Liver (tissue), 9 donors: ENCODE results near the gene DNAJC15. TPM values are rescaled to one million over a fixed set of nuclear protein-coding genes. Genes with fewer than 3 reads are reported as not detected.

ENCODE experiments used
- DNase-seq: peaks from one replicate; pipeline ENCODE4 v3.0.0-alpha.2; 2017; ENCODE audit warnings: low spot score
- H3K27ac ChIP-seq, 2 donors: one replicate each; pipeline ENCODE4 v1.7.0; 2013; ENCODE audit warnings: inconsistent platforms in 2 of 2, low read length in 2 of 2, control low read depth in 1 of 2, low read depth in 1 of 2, mild to moderate bottlenecking in 1 of 2
- H3K27me3 ChIP-seq, 4 donors: one replicate each; pipeline versions ENCODE4 v1.6.1 to v1.7.0; 2013; ENCODE audit warnings: low read length in 3 of 4, inconsistent platforms in 1 of 4, mild to moderate bottlenecking in 1 of 4, moderate library complexity in 1 of 4; ENCODE audit not compliant: control insufficient read depth in 4 of 4, insufficient read depth in 4 of 4
- H3K36me3 ChIP-seq, 4 donors: one replicate each; pipeline versions ENCODE4 v1.6.1 to v1.7.0; 2013; ENCODE audit warnings: low read length in 3 of 4, mild to moderate bottlenecking in 3 of 4, low read depth in 1 of 4, moderate library complexity in 1 of 4; ENCODE audit not compliant: control insufficient read depth in 4 of 4, insufficient read depth in 3 of 4
- H3K4me1 ChIP-seq, 4 donors: one replicate each; pipeline versions ENCODE4 v1.6.1 to v1.7.0; 2013; ENCODE audit warnings: low read length in 3 of 4, mild to moderate bottlenecking in 3 of 4, moderate library complexity in 1 of 4; ENCODE audit not compliant: control insufficient read depth in 4 of 4, insufficient read depth in 4 of 4
- H3K4me3 ChIP-seq, 3 donors: one replicate each; pipeline versions ENCODE4 v1.6.1 to v1.7.0; 2013; ENCODE audit warnings: low read length in 3 of 3, control low read depth in 1 of 3, low read depth in 1 of 3, mild to moderate bottlenecking in 1 of 3
- H3K9ac ChIP-seq, 2 donors: one replicate each; pipeline ENCODE4 v1.7.0; 2013; ENCODE audit warnings: low read length in 2 of 2, mild to moderate bottlenecking in 2 of 2, moderate library complexity in 2 of 2, control low read depth in 1 of 2, low read depth in 1 of 2
- H3K9me3 ChIP-seq, 4 donors: one replicate each; pipeline versions ENCODE4 v1.6.1 to v1.7.0; 2013; ENCODE audit warnings: low read length in 3 of 4; ENCODE audit not compliant: control insufficient read depth in 4 of 4
- ATF3 ChIP-seq: IDR thresholded peaks from 2 replicates; pipeline ENCODE4 v1.6.1; 2016; ENCODE audit warnings: antibody characterized with exemption
- EGR1 ChIP-seq, 2 donors: IDR thresholded peaks; 2 replicates each; pipeline ENCODE4 v1.6.1; 2016 to 2018; ENCODE audit warnings: antibody characterized with exemption in 2 of 2, low read depth in 2 of 2
- FOXA1 ChIP-seq: IDR thresholded peaks from 2 replicates; pipeline ENCODE4 v1.6.1; 2016; ENCODE audit warnings: antibody characterized with exemption
- FOXA2 ChIP-seq: IDR thresholded peaks from 2 replicates; pipeline ENCODE4 v1.6.1; 2016; ENCODE audit warnings: antibody characterized with exemption
- GABPA ChIP-seq, 2 donors: IDR thresholded peaks in 1 of 2; conservative IDR thresholded peaks in 1 of 2; 2 replicates each; pipeline ENCODE4 v1.6.1; 2016; ENCODE audit warnings: antibody characterized with exemption in 2 of 2, mild to moderate bottlenecking in 1 of 2, moderate library complexity in 1 of 2
- HNF4A ChIP-seq, 2 donors: conservative IDR thresholded peaks; 2 replicates each; pipeline ENCODE4 v1.6.1; 2016; ENCODE audit warnings: antibody characterized with exemption in 2 of 2, mild to moderate bottlenecking in 2 of 2
- HNF4G ChIP-seq: IDR thresholded peaks from 2 replicates; pipeline ENCODE4 v1.6.1; 2016; ENCODE audit warnings: antibody characterized with exemption
- JUND ChIP-seq, 2 donors: IDR thresholded peaks; 2 replicates each; pipeline ENCODE4 v1.6.1; 2016; ENCODE audit warnings: antibody characterized with exemption in 2 of 2
- NR2F2 ChIP-seq: IDR thresholded peaks from 2 replicates; pipeline ENCODE4 v1.6.1; 2016; ENCODE audit warnings: antibody characterized with exemption
- RAD21 ChIP-seq, 2 donors: IDR thresholded peaks; 2 replicates each; pipeline ENCODE4 v1.6.1; 2016; ENCODE audit warnings: antibody characterized with exemption in 2 of 2, mild to moderate bottlenecking in 2 of 2
- RXRA ChIP-seq, 2 donors: IDR thresholded peaks; 2 replicates each; pipeline ENCODE4 v1.6.1; 2017 to 2018; ENCODE audit warnings: antibody characterized with exemption in 2 of 2, mild to moderate bottlenecking in 1 of 2
- SP1 ChIP-seq: IDR thresholded peaks from 2 replicates; pipeline ENCODE4 v1.6.1; 2018; ENCODE audit warnings: antibody characterized with exemption, mild to moderate bottlenecking
- TAF1 ChIP-seq: conservative IDR thresholded peaks from 2 replicates; pipeline ENCODE4 v1.6.1; 2016; ENCODE audit warnings: antibody characterized with exemption, mild to moderate bottlenecking
- YY1 ChIP-seq: IDR thresholded peaks from 2 replicates; pipeline ENCODE4 v1.6.1; 2016; ENCODE audit warnings: antibody characterized with exemption, mild to moderate bottlenecking
- ZBTB33 ChIP-seq: IDR thresholded peaks from 2 replicates; pipeline ENCODE4 v1.6.1; 2016; ENCODE audit warnings: antibody characterized with exemption
- WGBS: extraction: QIAGEN DNeasy Blood & Tissue Kit; methylation state at CpG from one replicate; pipeline ENCODE4 v1.1.7; 2013; 5-methylcytosine and 5-hydroxymethylcytosine counted together
- polyA plus RNA-seq, 2 donors: library from polyadenylated mRNA; stranded (reverse) in 1 of 2; unstranded in 1 of 2; fragments of 200-250 nt in 1 of 2; fragments of >200 nt in 1 of 2; fragmentation: Nextera tagmentation in 1 of 2; extraction: Ambion mirVana in 1 of 2; gene quantifications; one replicate each; pipeline versions ENCODE4 v1.2.1 to v1.2.3, GENCODE V29; 2013 to 2015
- total RNA-seq, 2 donors: library from RNA; depleted of rRNA; stranded (reverse); fragments of >200 nt; gene quantifications; one replicate each; pipeline ENCODE4 v1.2.3, GENCODE V29; 2014
- TF ChIP-seq, protein P1 (sequence below): IDR thresholded peaks from 2 replicates; pipeline ENCODE4 v1.6.1; 2016; ENCODE audit warnings: antibody characterized with exemption, mild to moderate bottlenecking
- TF ChIP-seq, protein P2 (sequence below): fragments of 150-350 bp; IDR thresholded peaks from 2 replicates; pipeline ENCODE4 v1.5.1; 2017; ENCODE audit warnings: improper control_type of control experiment, low read depth, low read length; ENCODE audit not compliant: missing input control
- TF ChIP-seq, protein P3 (sequence below): IDR thresholded peaks from 2 replicates; pipeline ENCODE4 v1.6.1; 2016; ENCODE audit warnings: antibody characterized with exemption
- donor health status: healthy.
- donor health status: healthy.
- donor health status: healthy.
- donor health status: healthy.
- donor health status: healthy.

DNAJC15 gene
- total and polyA plus RNA-seq, 4 donors: 5.8 to 55.4 (median 14.0) TPM

DNA sequence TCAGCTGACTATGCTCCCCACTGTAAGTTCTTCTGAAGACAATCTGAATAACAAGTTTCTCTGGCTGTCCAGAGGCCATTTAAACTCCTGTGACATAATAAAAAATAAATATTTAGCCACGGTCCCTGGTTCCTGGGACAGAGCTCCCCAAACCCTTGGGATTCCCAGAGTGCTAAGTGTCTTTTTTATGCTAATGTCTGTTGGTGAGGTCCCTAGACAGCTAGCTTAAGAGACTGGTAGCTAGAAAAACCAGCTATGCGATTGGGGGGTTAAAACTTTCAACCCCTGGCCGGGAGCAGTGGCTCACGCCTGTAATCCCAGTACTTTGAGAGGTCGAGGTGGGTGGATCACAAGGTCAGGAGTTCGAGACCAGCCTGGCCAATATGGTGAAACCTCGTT is 37.2 kb upstream of the DNAJC15 start:
- Histone ChIP-seq H3K27ac (peak overlapping the region; percentile 38 to 70), H3K27me3 (no peaks in the 10 kb centered on the region), H3K4me1 (peaks cover 7 to 21% (median 10%) of the 10 kb centered on the region in 4 donors), H3K9me3 (no peaks in the 10 kb centered on the region), H3K9ac (no peak overlapping the region), H3K4me3 (no peak overlapping the region), H3K36me3 (no peaks in the 10 kb centered on the region)
- 71% methylated on average over 7 of the region's 7 CpGs for WGBS
- no peak for DNase-seq
- no peak for TF ChIP-seq TAF1
- TF ChIP-seq HNF4A (conservative IDR thresholded peaks at IDR 0.05): no peak
- no peak for TF ChIP-seq GABPA (IDR thresholded peaks at IDR 0.05 in 1 of 2, conservative IDR thresholded peaks at IDR 0.05 in 1 of 2)
- no peak for TF ChIP-seq RAD21 (IDR thresholded peaks at IDR 0.05)
- TF ChIP-seq FOXA2: no peak
- no peak for TF ChIP-seq HNF4G
- TF ChIP-seq RXRA (IDR thresholded peaks at IDR 0.05): no peak
- no peak for TF ChIP-seq JUND (IDR thresholded peaks at IDR 0.05)
- no peak for TF ChIP-seq ATF3
- no peak for TF ChIP-seq YY1
- TF ChIP-seq NR2F2: no peak
- TF ChIP-seq FOXA1: no peak
- no peak for TF ChIP-seq ZBTB33
- no peak for TF ChIP-seq EGR1 (IDR thresholded peaks at IDR 0.05; ENCODE audit: low read depth in 2 of 2)
- TF ChIP-seq, protein P1, sequence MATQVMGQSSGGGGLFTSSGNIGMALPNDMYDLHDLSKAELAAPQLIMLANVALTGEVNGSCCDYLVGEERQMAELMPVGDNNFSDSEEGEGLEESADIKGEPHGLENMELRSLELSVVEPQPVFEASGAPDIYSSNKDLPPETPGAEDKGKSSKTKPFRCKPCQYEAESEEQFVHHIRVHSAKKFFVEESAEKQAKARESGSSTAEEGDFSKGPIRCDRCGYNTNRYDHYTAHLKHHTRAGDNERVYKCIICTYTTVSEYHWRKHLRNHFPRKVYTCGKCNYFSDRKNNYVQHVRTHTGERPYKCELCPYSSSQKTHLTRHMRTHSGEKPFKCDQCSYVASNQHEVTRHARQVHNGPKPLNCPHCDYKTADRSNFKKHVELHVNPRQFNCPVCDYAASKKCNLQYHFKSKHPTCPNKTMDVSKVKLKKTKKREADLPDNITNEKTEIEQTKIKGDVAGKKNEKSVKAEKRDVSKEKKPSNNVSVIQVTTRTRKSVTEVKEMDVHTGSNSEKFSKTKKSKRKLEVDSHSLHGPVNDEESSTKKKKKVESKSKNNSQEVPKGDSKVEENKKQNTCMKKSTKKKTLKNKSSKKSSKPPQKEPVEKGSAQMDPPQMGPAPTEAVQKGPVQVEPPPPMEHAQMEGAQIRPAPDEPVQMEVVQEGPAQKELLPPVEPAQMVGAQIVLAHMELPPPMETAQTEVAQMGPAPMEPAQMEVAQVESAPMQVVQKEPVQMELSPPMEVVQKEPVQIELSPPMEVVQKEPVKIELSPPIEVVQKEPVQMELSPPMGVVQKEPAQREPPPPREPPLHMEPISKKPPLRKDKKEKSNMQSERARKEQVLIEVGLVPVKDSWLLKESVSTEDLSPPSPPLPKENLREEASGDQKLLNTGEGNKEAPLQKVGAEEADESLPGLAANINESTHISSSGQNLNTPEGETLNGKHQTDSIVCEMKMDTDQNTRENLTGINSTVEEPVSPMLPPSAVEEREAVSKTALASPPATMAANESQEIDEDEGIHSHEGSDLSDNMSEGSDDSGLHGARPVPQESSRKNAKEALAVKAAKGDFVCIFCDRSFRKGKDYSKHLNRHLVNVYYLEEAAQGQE: no peak
- TF ChIP-seq, protein P2, sequence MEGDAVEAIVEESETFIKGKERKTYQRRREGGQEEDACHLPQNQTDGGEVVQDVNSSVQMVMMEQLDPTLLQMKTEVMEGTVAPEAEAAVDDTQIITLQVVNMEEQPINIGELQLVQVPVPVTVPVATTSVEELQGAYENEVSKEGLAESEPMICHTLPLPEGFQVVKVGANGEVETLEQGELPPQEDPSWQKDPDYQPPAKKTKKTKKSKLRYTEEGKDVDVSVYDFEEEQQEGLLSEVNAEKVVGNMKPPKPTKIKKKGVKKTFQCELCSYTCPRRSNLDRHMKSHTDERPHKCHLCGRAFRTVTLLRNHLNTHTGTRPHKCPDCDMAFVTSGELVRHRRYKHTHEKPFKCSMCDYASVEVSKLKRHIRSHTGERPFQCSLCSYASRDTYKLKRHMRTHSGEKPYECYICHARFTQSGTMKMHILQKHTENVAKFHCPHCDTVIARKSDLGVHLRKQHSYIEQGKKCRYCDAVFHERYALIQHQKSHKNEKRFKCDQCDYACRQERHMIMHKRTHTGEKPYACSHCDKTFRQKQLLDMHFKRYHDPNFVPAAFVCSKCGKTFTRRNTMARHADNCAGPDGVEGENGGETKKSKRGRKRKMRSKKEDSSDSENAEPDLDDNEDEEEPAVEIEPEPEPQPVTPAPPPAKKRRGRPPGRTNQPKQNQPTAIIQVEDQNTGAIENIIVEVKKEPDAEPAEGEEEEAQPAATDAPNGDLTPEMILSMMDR: no peak
- TF ChIP-seq SP1: no peak
- TF ChIP-seq, protein P3, sequence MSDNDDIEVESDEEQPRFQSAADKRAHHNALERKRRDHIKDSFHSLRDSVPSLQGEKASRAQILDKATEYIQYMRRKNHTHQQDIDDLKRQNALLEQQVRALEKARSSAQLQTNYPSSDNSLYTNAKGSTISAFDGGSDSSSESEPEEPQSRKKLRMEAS: no peak
